ENCODE data around the gene CEP95. TPM values are rescaled to one million over a fixed set of nuclear protein-coding genes. Genes with fewer than 3 reads are reported as not detected.

The CEP95 gene
- total RNA-seq, 1 donor from 2014 or later, result 88.0 TPM

GRCh38 chr17:64509179-64509578, 2.4 kb downstream of the CEP95 start:
- FAIRE-seq (no peak), DNase-seq (ENCODE audit: low spot score in 2 of 2) (no peak)

GRCh38 chr17:64515419-64515818, 8.6 kb downstream of the CEP95 start:
- no peak for DNase-seq (ENCODE audit: low spot score in 2 of 2)
- no peak for FAIRE-seq

- DNase-seq (ENCODE audit: low spot score in 2 of 2) (no peak), FAIRE-seq (no peak)
Observed at GRCh38 chr17:64515829-64516228, 9.1 kb downstream of the CEP95 start.

- DNase-seq (ENCODE audit: low spot score in 2 of 2) (no peak), FAIRE-seq (no peak)
Observed at GRCh38 chr17:64519601-64520000, 12.8 kb downstream of the CEP95 start.

- FAIRE-seq, result no peak
- DNase-seq (ENCODE audit: low spot score in 2 of 2), result no peak
Observed at GRCh38 chr17:64520359-64520758, 13.6 kb downstream of the CEP95 start.

- no peak for FAIRE-seq
- DNase-seq (ENCODE audit: low spot score in 2 of 2), result no peak
Observed at GRCh38 chr17:64527914-64528313, 21.1 kb downstream of the CEP95 start.

- DNase-seq (ENCODE audit: low spot score in 2 of 2) (no peak), FAIRE-seq (no peak)
Observed at GRCh38 chr17:64529221-64529620, 22.4 kb downstream of the CEP95 start.

GRCh38 chr17:64531955-64532371, 25.2 kb downstream of the CEP95 start:
- no peak for FAIRE-seq
- no peak for DNase-seq (ENCODE audit: low spot score in 2 of 2)

- DNase-seq (ENCODE audit: low spot score in 2 of 2) (no peak), FAIRE-seq (no peak)
Observed at GRCh38 chr17:64532409-64532808, 25.6 kb downstream of the CEP95 start.

GRCh38 chr17:64533784-64534183, 27.0 kb downstream of the CEP95 start:
- DNase-seq (ENCODE audit: low spot score in 2 of 2), result no peak
- no peak for FAIRE-seq

GRCh38 chr17:64534187-64534586, 27.4 kb downstream of the CEP95 start:
- DNase-seq (ENCODE audit: low spot score in 2 of 2), result no peak
- no peak for FAIRE-seq

- FAIRE-seq (no peak), DNase-seq (ENCODE audit: low spot score in 2 of 2) (no peak)
Observed at GRCh38 chr17:64535357-64535756, 28.6 kb downstream of the CEP95 start.

GRCh38 chr17:64536913-64537312, 30.1 kb downstream of the CEP95 start:
- no peak for DNase-seq (ENCODE audit: low spot score in 2 of 2)
- FAIRE-seq, result no peak

GRCh38 chr17:64537488-64537887, 30.7 kb downstream of the CEP95 start:
- FAIRE-seq (no peak), DNase-seq (ENCODE audit: low spot score in 2 of 2) (no peak)

- DNase-seq (ENCODE audit: low spot score in 2 of 2), result no peak
- no peak for FAIRE-seq
Observed at GRCh38 chr17:64538508-64539130, 31.8 kb downstream of the CEP95 start.

GRCh38 chr17:64540118-64540776, 33.5 kb downstream of the CEP95 start:
- FAIRE-seq (no peak), DNase-seq (ENCODE audit: low spot score in 2 of 2) (no peak)

GRCh38 chr17:64544742-64545141, 38.0 kb downstream of the CEP95 start:
- no peak for FAIRE-seq
- no peak for DNase-seq (ENCODE audit: low spot score in 2 of 2)

- FAIRE-seq, result no peak
- peak in 1 of 2 donors; percentile 10 for DNase-seq (ENCODE audit: low spot score in 2 of 2)
Observed at GRCh38 chr17:64546716-64547115, 39.9 kb downstream of the CEP95 start.

- FAIRE-seq, result no peak
- DNase-seq (ENCODE audit: low spot score in 2 of 2), result no peak
Observed at GRCh38 chr17:64547319-64547718, 40.5 kb downstream of the CEP95 start.

GRCh38 chr17:64551461-64551860, 44.7 kb downstream of the CEP95 start:
- FAIRE-seq, result no peak
- DNase-seq (ENCODE audit: low spot score in 2 of 2), result no peak

- DNase-seq (ENCODE audit: low spot score in 2 of 2) (no peak), FAIRE-seq (no peak)
Observed at GRCh38 chr17:64554028-64554637, 47.4 kb downstream of the CEP95 start.

GRCh38 chr17:64555281-64555680, 48.5 kb downstream of the CEP95 start:
- DNase-seq (ENCODE audit: low spot score in 2 of 2) (no peak), FAIRE-seq (no peak)
